ENCODE measurements around the gene SVIL. TPM values are rescaled to one million over a fixed set of nuclear protein-coding genes. Genes with fewer than 3 reads are reported as not detected.

Gene SVIL
- polyA plus RNA-seq, 1 donor (not counting 4 experiments of a cell fraction or from before 2014, with no cell fraction given), result 16.2 TPM

DNA sequence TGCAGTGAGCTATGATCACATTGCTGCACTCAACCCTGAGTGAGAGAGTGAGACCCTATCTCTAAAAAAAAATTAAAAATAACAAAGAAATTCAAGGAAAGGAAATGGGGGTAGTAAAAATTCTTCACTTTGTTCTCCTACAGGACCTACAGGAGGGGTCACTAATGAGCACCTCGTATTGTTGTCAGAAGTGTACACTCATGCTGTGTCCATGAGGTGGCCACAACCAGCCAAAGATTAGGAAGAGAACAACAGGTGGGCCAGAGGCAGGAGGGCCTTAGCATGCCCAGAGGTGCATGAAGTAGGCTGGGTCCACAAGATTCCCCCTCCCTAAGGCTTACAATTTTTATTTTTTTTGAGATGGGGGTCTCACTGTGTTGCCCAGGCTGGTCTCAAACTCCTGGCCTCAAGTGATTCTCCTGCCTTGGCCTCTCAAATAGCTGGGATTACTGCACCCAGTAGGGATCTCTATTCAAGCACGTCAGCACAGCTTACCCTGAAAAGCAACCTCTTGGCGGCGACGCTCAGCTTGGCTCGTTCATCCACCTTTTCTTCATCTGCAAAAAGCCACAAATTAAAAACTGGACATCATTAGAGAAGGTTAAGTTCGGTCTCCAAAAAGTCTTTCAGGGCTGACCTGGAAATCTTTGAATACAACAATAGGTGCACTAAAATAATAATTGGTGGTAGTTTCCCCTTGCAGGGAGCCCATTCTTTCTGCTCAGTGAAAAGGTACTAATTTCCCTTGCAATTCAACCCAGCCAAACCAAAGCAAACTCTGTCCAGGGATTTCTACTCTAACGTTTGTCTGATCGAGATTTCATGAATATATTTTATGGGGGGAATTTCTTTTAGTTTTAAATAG is 104.4 kb downstream of the SVIL start:
- H3K79me2 ChIP-seq (ENCODE audit: control insufficient read depth, insufficient read depth, low read length), result no peaks in the 10 kb centered on the region
- no peak for FAIRE-seq
- no peaks in the 10 kb centered on the region for H3K4me1 ChIP-seq (ENCODE audit: control insufficient read depth, extremely low read depth, insufficient read depth, low read length)
- H3K9me3 ChIP-seq (ENCODE audit: control insufficient read depth, low read depth, low read length), result no peaks in the 10 kb centered on the region
- peaks cover 3% of the 10 kb centered on the region for H3K9me1 ChIP-seq (ENCODE audit: control insufficient read depth, extremely low read depth, insufficient read depth, low read length)
- H3K9ac ChIP-seq (ENCODE audit: control insufficient read depth, extremely low read depth, insufficient read depth, low read length), result no peak overlapping the region
- H3K27ac ChIP-seq (ENCODE audit: control insufficient read depth, insufficient read depth, low read length), result no peak overlapping the region
- no peak overlapping the region for H3K4me3 ChIP-seq (ENCODE audit: control insufficient read depth in 2 of 3, extremely low read depth in 1 of 3, insufficient read depth in 2 of 3, low read depth in 1 of 3, low read length in 3 of 3)
- H3K27me3 ChIP-seq (ENCODE audit: control insufficient read depth, extremely low read depth, insufficient read depth, low read length), result no peaks in the 10 kb centered on the region
- H3K36me3 ChIP-seq (ENCODE audit: control insufficient read depth in 2 of 2, extremely low read depth in 1 of 2, insufficient read depth in 2 of 2, low read length in 2 of 2), result peaks cover 4 to 17% of the 10 kb centered on the region in 2 experiments
- H3K4me2 ChIP-seq (ENCODE audit: control insufficient read depth, extremely low read depth, insufficient read depth, low read depth, low read length), result no peak overlapping the region
- no peak overlapping the region for H2AFZ ChIP-seq (ENCODE audit: control insufficient read depth, low read length)
- TF ChIP-seq CTCF (optimal IDR thresholded peaks at IDR 0.05 in 1 of 3, IDR thresholded peaks at IDR 0.05 in 1 of 3, conservative IDR thresholded peaks at IDR 0.05 in 1 of 3; ENCODE audit: extremely low read depth in 1 of 3, insufficient read depth in 2 of 3, low read length in 3 of 3) (no peak), EZH2 (IDR thresholded peaks at IDR 0.05; ENCODE audit: low read length) (no peak)
- DNase-seq (ENCODE audit: low read depth, low spot score), result no peak
- no peaks in the 10 kb centered on the region for H4K20me1 ChIP-seq (ENCODE audit: control insufficient read depth, extremely low read depth, insufficient read depth, low read length)
- dilution Hi-C loops (cut with MboI; ENCODE audit: extremely low pct_ligation_motif_present, low sequenced_read_pairs), result no loop called here

DNA sequence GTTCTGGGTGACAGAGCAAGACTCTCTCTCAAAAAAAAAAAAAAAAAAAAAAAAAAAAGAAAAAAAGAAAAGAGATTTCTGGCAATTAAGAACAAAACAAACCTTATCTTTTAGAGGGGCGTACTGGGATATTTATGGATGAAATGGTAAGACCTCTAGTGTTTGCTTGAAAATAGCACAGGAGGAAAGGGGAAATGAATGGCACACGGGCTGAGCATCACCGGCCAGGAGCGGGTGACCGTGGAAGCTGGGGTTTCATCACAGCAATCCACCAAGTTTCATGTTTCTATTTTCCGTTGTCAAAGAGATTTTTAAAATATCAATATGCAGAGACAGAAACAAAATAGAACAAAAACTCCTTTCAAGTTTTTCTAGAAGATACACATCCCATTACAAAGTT is 105.6 kb downstream of the SVIL start:
- dilution Hi-C loops (cut with MboI; ENCODE audit: extremely low pct_ligation_motif_present, low sequenced_read_pairs), result no loop called here
- Histone ChIP-seq H3K4me2 (ENCODE audit: control insufficient read depth, extremely low read depth, insufficient read depth, low read depth, low read length) (no peak overlapping the region), H3K9me3 (ENCODE audit: control insufficient read depth, low read depth, low read length) (no peaks in the 10 kb centered on the region), H3K4me3 (ENCODE audit: control insufficient read depth in 2 of 3, extremely low read depth in 1 of 3, insufficient read depth in 2 of 3, low read depth in 1 of 3, low read length in 3 of 3) (no peak overlapping the region), H3K79me2 (ENCODE audit: control insufficient read depth, insufficient read depth, low read length) (no peaks in the 10 kb centered on the region), H3K36me3 (ENCODE audit: control insufficient read depth in 2 of 2, extremely low read depth in 1 of 2, insufficient read depth in 2 of 2, low read length in 2 of 2) (peaks cover 4 to 21% of the 10 kb centered on the region in 2 experiments), H3K27ac (ENCODE audit: control insufficient read depth, insufficient read depth, low read length) (no peak overlapping the region), H2AFZ (ENCODE audit: control insufficient read depth, low read length) (no peak overlapping the region), H3K4me1 (ENCODE audit: control insufficient read depth, extremely low read depth, insufficient read depth, low read length) (no peaks in the 10 kb centered on the region), H3K9ac (ENCODE audit: control insufficient read depth, extremely low read depth, insufficient read depth, low read length) (no peak overlapping the region), H3K27me3 (ENCODE audit: control insufficient read depth, extremely low read depth, insufficient read depth, low read length) (no peaks in the 10 kb centered on the region), H4K20me1 (ENCODE audit: control insufficient read depth, extremely low read depth, insufficient read depth, low read length) (no peaks in the 10 kb centered on the region), H3K9me1 (ENCODE audit: control insufficient read depth, extremely low read depth, insufficient read depth, low read length) (peaks cover 3% of the 10 kb centered on the region)
- FAIRE-seq (no peak), DNase-seq (ENCODE audit: low read depth, low spot score) (no peak)
- TF ChIP-seq EZH2 (IDR thresholded peaks at IDR 0.05; ENCODE audit: low read length) (no peak), CTCF (optimal IDR thresholded peaks at IDR 0.05 in 1 of 3, IDR thresholded peaks at IDR 0.05 in 1 of 3, conservative IDR thresholded peaks at IDR 0.05 in 1 of 3; ENCODE audit: extremely low read depth in 1 of 3, insufficient read depth in 2 of 3, low read length in 3 of 3) (no peak)

Data from keratinocyte (primary cell).